AG10803 (cell line): Measurements from ENCODE around the gene A1BG.
A peak's percentile ranks its signal among the peaks of the same experiment; 100 is the strongest.

ENCODE experiments used
- DNase-seq: peaks from one replicate; pipeline ENCODE4 v3.0.0; 2010; ENCODE audit warnings: low read depth
- H3K4me3 ChIP-seq: 2 replicates; pipeline ENCODE4 v1.5.1; 2011; ENCODE audit warnings: mild to moderate bottlenecking, low read length, control low read depth
- TF ChIP-seq, protein P1 (sequence below): conservative IDR thresholded peaks from 2 replicates; pipeline ENCODE4 v1.5.1; 2011; ENCODE audit warnings: mild to moderate bottlenecking, low read length, control low read depth, inconsistent platforms

A1BG gene

DNA sequence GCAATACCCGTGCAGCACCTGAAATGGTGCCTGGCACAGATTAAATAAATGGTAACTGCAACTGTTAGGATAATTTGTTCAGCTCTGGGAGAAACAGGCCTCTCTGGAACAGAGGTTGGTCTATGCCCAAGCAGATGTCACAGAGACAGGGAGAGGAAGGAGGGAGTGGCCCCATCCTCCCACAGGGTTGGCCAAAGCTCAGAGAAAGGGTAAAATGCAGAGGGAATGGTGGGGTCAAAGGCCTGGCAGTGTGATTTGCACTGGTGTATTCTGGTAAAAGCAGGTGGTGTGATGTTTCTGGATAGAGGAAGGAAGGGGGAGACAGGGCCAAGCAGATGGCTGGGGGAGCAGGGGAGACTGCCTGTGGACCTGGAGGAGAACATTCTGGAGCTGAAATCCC, 17.1 kb downstream of the A1BG start:
- H3K4me3 ChIP-seq, result no peak overlapping the region
- TF ChIP-seq, protein P1, sequence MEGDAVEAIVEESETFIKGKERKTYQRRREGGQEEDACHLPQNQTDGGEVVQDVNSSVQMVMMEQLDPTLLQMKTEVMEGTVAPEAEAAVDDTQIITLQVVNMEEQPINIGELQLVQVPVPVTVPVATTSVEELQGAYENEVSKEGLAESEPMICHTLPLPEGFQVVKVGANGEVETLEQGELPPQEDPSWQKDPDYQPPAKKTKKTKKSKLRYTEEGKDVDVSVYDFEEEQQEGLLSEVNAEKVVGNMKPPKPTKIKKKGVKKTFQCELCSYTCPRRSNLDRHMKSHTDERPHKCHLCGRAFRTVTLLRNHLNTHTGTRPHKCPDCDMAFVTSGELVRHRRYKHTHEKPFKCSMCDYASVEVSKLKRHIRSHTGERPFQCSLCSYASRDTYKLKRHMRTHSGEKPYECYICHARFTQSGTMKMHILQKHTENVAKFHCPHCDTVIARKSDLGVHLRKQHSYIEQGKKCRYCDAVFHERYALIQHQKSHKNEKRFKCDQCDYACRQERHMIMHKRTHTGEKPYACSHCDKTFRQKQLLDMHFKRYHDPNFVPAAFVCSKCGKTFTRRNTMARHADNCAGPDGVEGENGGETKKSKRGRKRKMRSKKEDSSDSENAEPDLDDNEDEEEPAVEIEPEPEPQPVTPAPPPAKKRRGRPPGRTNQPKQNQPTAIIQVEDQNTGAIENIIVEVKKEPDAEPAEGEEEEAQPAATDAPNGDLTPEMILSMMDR, result no peak
- no peak for DNase-seq

DNA sequence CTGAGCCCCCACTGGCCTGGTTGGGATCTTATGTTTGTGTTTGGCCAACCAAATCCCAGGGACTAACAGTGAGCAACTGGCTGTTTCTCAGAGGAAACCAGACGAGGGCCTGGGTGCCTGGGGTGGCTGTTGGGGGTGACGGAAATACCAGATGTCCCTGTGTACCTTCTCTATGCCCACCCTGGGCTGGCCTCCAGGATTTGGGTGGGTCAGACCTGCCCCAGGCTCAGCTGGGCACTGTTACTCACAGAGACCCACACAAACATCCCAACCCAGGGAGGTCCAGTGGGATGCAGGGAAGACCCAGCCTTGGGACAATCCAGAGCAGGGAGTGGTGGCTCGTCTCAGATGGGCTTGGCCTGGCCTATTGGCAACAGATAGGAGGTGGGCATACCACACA, 17.7 kb downstream of the A1BG start:
- no peak overlapping the region for H3K4me3 ChIP-seq
- TF ChIP-seq, protein P1, result no peak
- DNase-seq, result no peak

DNA sequence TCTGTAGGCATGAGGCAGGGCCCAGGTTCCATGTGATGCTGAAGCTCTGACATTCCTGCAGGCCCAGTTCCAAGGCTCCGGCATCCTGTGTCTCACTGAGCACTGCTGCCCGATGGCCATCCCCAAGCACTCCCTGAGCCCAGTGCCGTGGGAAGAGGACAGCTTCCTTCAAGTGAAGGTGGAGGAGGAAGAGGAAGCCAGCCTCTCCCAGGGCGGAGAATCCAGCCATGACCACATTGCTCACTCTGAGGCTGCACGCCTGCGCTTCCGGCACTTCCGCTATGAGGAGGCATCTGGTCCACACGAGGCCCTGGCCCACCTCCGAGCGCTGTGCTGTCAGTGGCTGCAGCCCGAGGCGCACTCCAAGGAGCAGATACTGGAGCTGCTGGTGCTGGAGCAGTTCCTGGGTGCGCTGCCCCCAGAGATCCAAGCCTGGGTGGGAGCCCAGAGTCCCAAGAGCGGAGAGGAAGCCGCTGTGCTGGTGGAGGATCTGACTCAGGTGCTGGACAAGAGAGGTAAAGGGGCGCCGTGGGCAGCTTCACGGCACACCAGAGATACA, 18.5 kb downstream of the A1BG start:
- no peak overlapping the region for H3K4me3 ChIP-seq
- TF ChIP-seq, protein P1, result no peak
- no peak for DNase-seq

DNA sequence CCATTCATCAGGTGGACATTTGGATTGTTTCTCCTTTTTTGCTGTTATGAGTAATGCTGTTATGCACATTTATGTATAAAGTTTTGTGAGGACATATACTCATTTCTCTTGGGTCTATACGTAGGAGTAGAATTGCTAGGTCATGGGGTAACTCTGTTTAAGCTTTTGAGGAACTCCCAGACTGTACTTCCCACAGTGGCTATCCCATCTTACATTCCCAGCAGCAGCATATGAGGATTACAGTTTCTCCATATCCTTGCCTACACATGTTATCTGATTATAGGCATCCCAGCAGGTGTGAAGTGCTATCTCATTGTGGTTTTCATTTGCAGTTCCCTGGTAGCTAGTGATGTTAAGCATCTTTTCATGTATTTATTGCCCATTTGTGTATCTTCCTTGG, 20.6 kb downstream of the A1BG start:
- H3K4me3 ChIP-seq, result no peak overlapping the region
- DNase-seq, result no peak
- TF ChIP-seq, protein P1, result no peak

DNA sequence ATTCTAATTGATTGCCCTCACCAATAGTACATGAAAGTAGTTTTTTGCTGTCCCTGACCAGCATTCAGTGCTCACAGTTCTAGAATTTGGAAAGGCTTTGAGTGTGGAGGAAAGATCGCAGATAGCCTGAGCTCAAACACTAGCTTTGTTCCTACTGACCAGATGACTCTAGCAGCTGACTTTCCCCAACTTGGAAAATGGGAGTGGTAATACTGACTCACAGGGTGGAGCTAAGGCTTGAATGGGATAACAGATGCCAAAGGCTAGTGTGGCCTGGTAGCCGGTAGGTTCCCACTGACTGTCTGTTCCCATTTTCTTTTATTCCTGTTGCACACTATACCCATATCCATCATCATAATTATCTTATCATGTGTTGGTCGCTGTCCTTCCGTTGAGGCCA, 22.8 kb downstream of the A1BG start:
- no peak overlapping the region for H3K4me3 ChIP-seq
- DNase-seq, result peak; percentile 59
- TF ChIP-seq, protein P1, result no peak

DNA sequence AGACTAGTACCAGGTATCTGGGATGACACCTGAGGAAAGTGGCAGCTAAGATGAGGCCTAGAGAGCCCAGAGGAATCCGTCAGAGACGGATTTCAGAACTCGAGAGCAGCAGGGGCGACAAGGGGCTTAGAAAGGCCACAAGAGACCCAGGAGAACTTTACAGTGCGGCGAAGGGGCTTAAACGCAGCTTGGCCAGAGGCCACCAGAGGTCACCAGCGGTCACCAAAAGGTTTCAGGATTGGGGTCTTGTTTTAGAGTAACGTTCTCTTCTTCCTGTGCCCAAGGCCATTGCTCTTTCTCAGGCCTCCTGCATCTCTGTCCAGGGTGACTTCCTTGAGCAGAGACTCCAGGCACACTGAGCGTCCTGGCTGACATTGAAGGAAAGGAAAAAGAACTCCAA, 24.3 kb downstream of the A1BG start:
- no peak for DNase-seq
- TF ChIP-seq, protein P1, result no peak
- no peak overlapping the region for H3K4me3 ChIP-seq

DNA sequence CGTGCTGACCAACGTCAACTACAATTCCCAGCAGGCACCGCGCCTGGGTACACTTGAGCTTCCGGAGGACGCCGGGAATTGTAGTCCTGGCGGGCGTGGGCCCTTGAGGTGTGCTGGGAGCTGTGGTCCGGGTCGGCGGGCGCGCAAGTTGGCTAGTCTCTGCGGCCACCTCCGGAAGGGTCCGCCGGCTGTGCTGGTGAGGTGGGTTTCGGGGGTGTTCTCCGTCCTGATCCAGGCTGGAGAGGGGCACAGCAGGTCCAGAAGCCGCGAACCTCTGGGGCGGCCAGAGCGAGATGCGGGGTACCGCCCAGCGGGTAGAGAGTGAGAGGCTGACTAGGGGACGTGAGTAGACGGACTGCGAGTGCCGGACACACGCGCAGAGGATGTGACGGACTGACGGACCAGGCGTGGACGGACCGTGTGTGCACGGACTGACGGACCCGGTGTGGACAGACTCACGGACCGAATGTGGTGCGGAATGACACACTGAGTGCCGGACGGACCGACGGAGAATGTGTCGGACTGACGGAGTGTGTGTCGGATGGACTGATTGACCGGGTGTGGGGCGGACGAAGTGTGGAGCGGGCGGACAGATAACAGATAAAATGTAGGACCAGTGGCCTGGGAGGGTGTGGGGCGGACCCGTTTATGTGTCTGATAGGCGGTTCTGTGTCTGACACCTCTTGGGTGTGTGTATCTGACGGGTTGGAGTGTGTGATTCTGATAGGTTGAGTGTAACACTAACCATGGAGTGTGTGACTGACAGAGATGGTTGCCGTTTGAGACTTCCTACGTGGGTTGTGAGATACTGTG, 26.2 kb downstream of the A1BG start, which contains the start of gene ZSCAN22:
Gene ZSCAN22 (plus strand): TSS at position 81 of the 813 bp plus-strand sequence. CDS start 7,809 bp downstream, outside the sequence.
- TF ChIP-seq, protein P1, result no peak
- H3K4me3 ChIP-seq, result peak within 1 kb of the TSS; percentile 96
- DNase-seq, result peak; percentile 93
